SK-N-SH treated with all-trans-retinoic acid at 6 μM for 48 hours (cell line): ENCODE results near the gene SOX13.

Experiments used
- BACH2 ChIP-seq: fragments of 250-450 bp; sonication (Bioruptor Pico); IDR thresholded peaks from 2 replicates; pipeline ENCODE4 v1.9.0; 2021; ENCODE audit warnings: mild to moderate bottlenecking, borderline replicate concordance
- GLIS3 ChIP-seq: fragments of 250-450 bp; sonication (Bioruptor Pico); IDR thresholded peaks from 2 replicates; pipeline ENCODE4 v1.5.0; 2020; ENCODE audit warnings: mild to moderate bottlenecking, moderate library complexity
- RARB ChIP-seq: fragments of 250-450 bp; sonication (Bioruptor Pico); IDR thresholded peaks from 2 replicates; pipeline ENCODE4 v1.8.0; 2021; ENCODE audit warnings: mild to moderate bottlenecking, moderate library complexity
- TCF4 ChIP-seq: fragments of 250-450 bp; sonication (Bioruptor Pico); IDR thresholded peaks from 2 replicates; pipeline ENCODE4 v1.8.0; 2021; ENCODE audit warnings: mild to moderate bottlenecking, moderate library complexity, borderline replicate concordance
- ZC3H10 ChIP-seq: fragments of 250-450 bp; sonication (Bioruptor Pico); IDR thresholded peaks from 2 replicates; pipeline ENCODE4 v1.5.1; 2021; ENCODE audit warnings: mild to moderate bottlenecking, moderate library complexity
- ZNF565 ChIP-seq: fragments of 450-650 bp; formaldehyde crosslinking; conservative IDR thresholded peaks from 2 replicates; pipeline ENCODE4 v1.5.0; 2020; ENCODE audit warnings: low read depth, mild to moderate bottlenecking, moderate library complexity
- TF ChIP-seq, protein P1 (sequence below): fragments of 250-450 bp; sonication (Bioruptor Pico); IDR thresholded peaks from 2 replicates; pipeline ENCODE4 v1.5.1; 2020; ENCODE audit warnings: low read depth, mild to moderate bottlenecking, moderate library complexity
- TF ChIP-seq, protein P2 (sequence below): fragments of 250-450 bp; sonication (Bioruptor Pico); IDR thresholded peaks from 2 replicates; pipeline ENCODE4 v1.8.0; 2020; ENCODE audit warnings: mild to moderate bottlenecking, moderate library complexity, borderline replicate concordance

DNA sequence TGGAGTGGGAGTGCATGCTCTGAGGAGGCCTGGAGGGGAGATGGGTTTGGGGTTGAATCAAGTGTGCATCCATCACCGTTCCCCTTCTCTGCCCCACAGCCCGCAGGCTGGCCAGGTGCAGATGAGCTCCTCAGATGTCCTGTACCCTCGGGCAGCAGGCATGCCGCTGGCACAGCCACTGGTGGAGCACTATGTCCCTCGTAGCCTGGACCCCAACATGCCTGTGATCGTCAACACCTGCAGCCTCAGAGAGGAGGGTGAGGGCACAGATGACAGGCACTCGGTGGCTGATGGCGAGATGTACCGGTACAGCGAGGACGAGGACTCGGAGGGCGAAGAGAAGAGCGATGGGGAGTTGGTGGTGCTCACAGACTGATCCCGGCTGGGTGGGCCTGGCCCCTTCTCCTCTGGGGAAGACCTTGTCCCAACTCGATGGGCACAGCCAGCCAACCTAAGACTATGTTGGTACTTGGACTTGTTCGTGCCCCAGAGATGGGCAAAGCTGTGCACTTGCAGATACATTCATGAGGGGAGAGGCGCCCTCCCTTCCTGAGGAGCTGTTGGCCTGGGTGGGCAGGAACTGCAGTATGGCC is 52.9 kb downstream of the SOX13 start:
- TF ChIP-seq, protein P1, sequence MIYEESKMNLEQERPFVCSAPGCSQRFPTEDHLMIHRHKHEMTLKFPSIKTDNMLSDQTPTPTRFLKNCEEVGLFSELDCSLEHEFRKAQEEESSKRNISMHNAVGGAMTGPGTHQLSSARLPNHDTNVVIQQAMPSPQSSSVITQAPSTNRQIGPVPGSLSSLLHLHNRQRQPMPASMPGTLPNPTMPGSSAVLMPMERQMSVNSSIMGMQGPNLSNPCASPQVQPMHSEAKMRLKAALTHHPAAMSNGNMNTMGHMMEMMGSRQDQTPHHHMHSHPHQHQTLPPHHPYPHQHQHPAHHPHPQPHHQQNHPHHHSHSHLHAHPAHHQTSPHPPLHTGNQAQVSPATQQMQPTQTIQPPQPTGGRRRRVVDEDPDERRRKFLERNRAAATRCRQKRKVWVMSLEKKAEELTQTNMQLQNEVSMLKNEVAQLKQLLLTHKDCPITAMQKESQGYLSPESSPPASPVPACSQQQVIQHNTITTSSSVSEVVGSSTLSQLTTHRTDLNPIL (CRISPR knock-in tag), result no peak
- no peak for TF ChIP-seq ZNF565 (CRISPR knock-in tag)
- no peak for TF ChIP-seq RARB
- TF ChIP-seq, protein P2, sequence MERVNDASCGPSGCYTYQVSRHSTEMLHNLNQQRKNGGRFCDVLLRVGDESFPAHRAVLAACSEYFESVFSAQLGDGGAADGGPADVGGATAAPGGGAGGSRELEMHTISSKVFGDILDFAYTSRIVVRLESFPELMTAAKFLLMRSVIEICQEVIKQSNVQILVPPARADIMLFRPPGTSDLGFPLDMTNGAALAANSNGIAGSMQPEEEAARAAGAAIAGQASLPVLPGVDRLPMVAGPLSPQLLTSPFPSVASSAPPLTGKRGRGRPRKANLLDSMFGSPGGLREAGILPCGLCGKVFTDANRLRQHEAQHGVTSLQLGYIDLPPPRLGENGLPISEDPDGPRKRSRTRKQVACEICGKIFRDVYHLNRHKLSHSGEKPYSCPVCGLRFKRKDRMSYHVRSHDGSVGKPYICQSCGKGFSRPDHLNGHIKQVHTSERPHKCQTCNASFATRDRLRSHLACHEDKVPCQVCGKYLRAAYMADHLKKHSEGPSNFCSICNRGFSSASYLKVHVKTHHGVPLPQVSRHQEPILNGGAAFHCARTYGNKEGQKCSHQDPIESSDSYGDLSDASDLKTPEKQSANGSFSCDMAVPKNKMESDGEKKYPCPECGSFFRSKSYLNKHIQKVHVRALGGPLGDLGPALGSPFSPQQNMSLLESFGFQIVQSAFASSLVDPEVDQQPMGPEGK (CRISPR knock-in tag), result no peak
- TF ChIP-seq TCF4, result no peak
- TF ChIP-seq GLIS3, result no peak
- TF ChIP-seq ZC3H10 (CRISPR knock-in tag), result no peak
- TF ChIP-seq BACH2, result no peak
